Fibroblast of villous mesenchyme (primary cell): ENCODE results near the gene MED13L. TPM values are rescaled to one million over a fixed set of nuclear protein-coding genes. Genes with fewer than 3 reads are reported as not detected.
A peak's percentile ranks its signal among the peaks of the same experiment; 100 is the strongest.

Experiments
- DNase-seq: peaks from one replicate; pipeline ENCODE4 v3.0.0-alpha.2; 2010; ENCODE audit warnings: low read depth
- H3K4me3 ChIP-seq: 2 replicates; pipeline ENCODE4 v1.5.1; 2011; ENCODE audit warnings: low read depth, mild to moderate bottlenecking, low read length
- CTCF ChIP-seq: IDR thresholded peaks from 2 replicates; pipeline ENCODE4 v1.5.1; 2012; ENCODE audit warnings: low read depth, mild to moderate bottlenecking, low read length; ENCODE audit not compliant: insufficient read depth
- total RNA-seq: library from RNA; depleted of rRNA; stranded (reverse); fragments of >200 nt; gene quantifications from 2 replicates; pipeline ENCODE4 v1.2.3, GENCODE V29; 2012

Gene MED13L
- total RNA-seq, 1 donor: 189 TPM

- no peak for TF ChIP-seq CTCF
- no peak for DNase-seq
- no peak overlapping the region for H3K4me3 ChIP-seq
Observed at GRCh38 chr12:116215023-116215422, 62.5 kb downstream of the MED13L start.

- no peak for DNase-seq
- no peak overlapping the region for H3K4me3 ChIP-seq
- TF ChIP-seq CTCF: no peak
Observed at GRCh38 chr12:116213885-116214527, 63.5 kb downstream of the MED13L start.

GRCh38 chr12:116213014-116213413 lies 64.5 kb downstream of the MED13L start:
- no peak overlapping the region for H3K4me3 ChIP-seq
- TF ChIP-seq CTCF: no peak
- no peak for DNase-seq

- H3K4me3 ChIP-seq: no peak overlapping the region
- TF ChIP-seq CTCF: no peak
- no peak for DNase-seq
Observed at GRCh38 chr12:116210762-116211161, 66.7 kb downstream of the MED13L start.

- no peak for TF ChIP-seq CTCF
- DNase-seq: peak; percentile 14
- H3K4me3 ChIP-seq: no peak overlapping the region
Observed at GRCh38 chr12:116210131-116210530, 67.4 kb downstream of the MED13L start.

GRCh38 chr12:116209503-116209902 lies 68.0 kb downstream of the MED13L start:
- TF ChIP-seq CTCF: no peak
- DNase-seq: no peak
- no peak overlapping the region for H3K4me3 ChIP-seq

- DNase-seq: no peak
- no peak for TF ChIP-seq CTCF
Observed at GRCh38 chr12:116207274-116207673, 70.2 kb downstream of the MED13L start.

More at GRCh38 chr12:116207274-116207673, 70.2 kb downstream of the MED13L start:
- no peak overlapping the region for H3K4me3 ChIP-seq
